Measurements from ENCODE around the gene USP54.

- TF ChIP-seq CTCF (conservative IDR thresholded peaks at IDR 0.05 in 1 of 2, IDR thresholded peaks at IDR 0.05 in 1 of 2; ENCODE audit: low read depth in 1 of 2, low read length in 2 of 2): no peak
- no peak for TF ChIP-seq EZH2 (IDR thresholded peaks at IDR 0.05; ENCODE audit: low read length, missing control alignments)
Measured at GRCh38 chr10:73589563-73590126, 1.5 kb downstream of the USP54 start.
